Measurements from ENCODE around the gene PITPNM1. TPM values are rescaled to one million over a fixed set of nuclear protein-coding genes. Genes with fewer than 3 reads are reported as not detected.

Gene PITPNM1
- total RNA-seq, 2 experiments from 2014 or later, result 90.0 to 94.8 TPM

- POLR2A ChIA-PET, result interaction anchor here (0.7 to 16.8 kb wide), 5 partner anchors 9 to 190 kb away, joined by 3 to 110 read pairs (median 4); partner anchors contain the start of gene PTPRCAP
- H3K27me3 Mint-ChIP-seq, result no peaks in the 10 kb centered on the region
These were observed 46.9 kb downstream of the PITPNM1 start for GRCh38 chr11:67458266-67458665.

DNA sequence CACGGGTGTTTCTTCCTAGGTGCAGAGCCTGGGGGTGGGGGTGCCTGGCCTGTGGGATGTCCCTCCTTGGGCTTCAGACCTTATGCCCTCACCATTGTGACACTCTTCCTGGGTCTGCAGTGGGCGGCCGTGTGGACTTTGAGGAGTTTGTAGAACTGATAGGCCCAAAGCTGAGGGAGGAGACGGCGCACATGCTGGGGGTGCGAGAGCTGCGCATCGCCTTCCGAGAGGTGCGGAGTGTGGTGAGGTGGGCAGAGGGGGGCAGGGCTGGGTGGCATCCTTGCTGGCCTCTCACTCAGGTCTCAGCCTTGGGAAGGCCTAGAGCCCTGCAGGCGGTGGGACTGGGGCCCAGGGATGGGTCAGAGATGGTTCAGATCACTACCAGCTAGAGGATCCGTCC is 47.7 kb downstream of the PITPNM1 start:
- no peaks in the 10 kb centered on the region for H3K27me3 Mint-ChIP-seq
- H3K27ac Mint-ChIP-seq, result no peak overlapping the region
- H3K36me3 Mint-ChIP-seq (ENCODE audit: low read depth), result no peaks in the 10 kb centered on the region
- DNase-seq (no peak), ATAC-seq (ENCODE audit: poor library complexity) (no peak)
- Histone ChIP-seq H3K4me3 (ENCODE audit: low read length) (no peak overlapping the region), H3K27ac (ENCODE audit: low read depth in 1 of 2, low read length in 2 of 2) (no peak overlapping the region), H3K27me3 (ENCODE audit: control insufficient read depth in 1 of 2, insufficient read depth in 2 of 2, low read length in 2 of 2) (no peaks in the 10 kb centered on the region), H3K36me3 (ENCODE audit: insufficient read depth, low read length) (no peaks in the 10 kb centered on the region), H3K4me1 (ENCODE audit: insufficient read depth, low read length) (peaks cover 5% of the 10 kb centered on the region), H3K9me3 (ENCODE audit: control insufficient read depth in 1 of 2, insufficient read depth in 1 of 2, low read length in 2 of 2) (no peaks in the 10 kb centered on the region)
- intact Hi-C loops (cut with DNase I, micrococcal nuclease), result no loop called here
- H3K9me3 Mint-ChIP-seq, result no peaks in the 10 kb centered on the region
- H3K4me1 Mint-ChIP-seq (ENCODE audit: low read depth), result peaks cover 7% of the 10 kb centered on the region
- H3K4me3 Mint-ChIP-seq, result no peak overlapping the region
- CTCF ChIA-PET, result no interaction called here
- POLR2A ChIA-PET, result interaction anchor here (0.7 to 16.8 kb wide), 4 partner anchors 19 to 191 kb away, joined by 3 to 110 read pairs (median 4); partner anchors contain the start of gene PTPRCAP
- TF ChIP-seq, protein P1, sequence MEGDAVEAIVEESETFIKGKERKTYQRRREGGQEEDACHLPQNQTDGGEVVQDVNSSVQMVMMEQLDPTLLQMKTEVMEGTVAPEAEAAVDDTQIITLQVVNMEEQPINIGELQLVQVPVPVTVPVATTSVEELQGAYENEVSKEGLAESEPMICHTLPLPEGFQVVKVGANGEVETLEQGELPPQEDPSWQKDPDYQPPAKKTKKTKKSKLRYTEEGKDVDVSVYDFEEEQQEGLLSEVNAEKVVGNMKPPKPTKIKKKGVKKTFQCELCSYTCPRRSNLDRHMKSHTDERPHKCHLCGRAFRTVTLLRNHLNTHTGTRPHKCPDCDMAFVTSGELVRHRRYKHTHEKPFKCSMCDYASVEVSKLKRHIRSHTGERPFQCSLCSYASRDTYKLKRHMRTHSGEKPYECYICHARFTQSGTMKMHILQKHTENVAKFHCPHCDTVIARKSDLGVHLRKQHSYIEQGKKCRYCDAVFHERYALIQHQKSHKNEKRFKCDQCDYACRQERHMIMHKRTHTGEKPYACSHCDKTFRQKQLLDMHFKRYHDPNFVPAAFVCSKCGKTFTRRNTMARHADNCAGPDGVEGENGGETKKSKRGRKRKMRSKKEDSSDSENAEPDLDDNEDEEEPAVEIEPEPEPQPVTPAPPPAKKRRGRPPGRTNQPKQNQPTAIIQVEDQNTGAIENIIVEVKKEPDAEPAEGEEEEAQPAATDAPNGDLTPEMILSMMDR (IDR thresholded peaks at IDR 0.05), result no peak

More at GRCh38 chr11:67458266-67458665, 46.9 kb downstream of the PITPNM1 start:
- Histone ChIP-seq H3K4me1 (ENCODE audit: insufficient read depth, low read length) (peaks cover 5% of the 10 kb centered on the region), H3K27ac (ENCODE audit: low read depth in 1 of 2, low read length in 2 of 2) (no peak overlapping the region), H3K9me3 (ENCODE audit: control insufficient read depth in 1 of 2, insufficient read depth in 1 of 2, low read length in 2 of 2) (no peaks in the 10 kb centered on the region), H3K27me3 (ENCODE audit: control insufficient read depth in 1 of 2, insufficient read depth in 2 of 2, low read length in 2 of 2) (no peaks in the 10 kb centered on the region), H3K36me3 (ENCODE audit: insufficient read depth, low read length) (no peaks in the 10 kb centered on the region), H3K4me3 (ENCODE audit: low read length) (no peak overlapping the region)
- Mint-ChIP-seq H3K36me3 (ENCODE audit: low read depth) (no peaks in the 10 kb centered on the region), H3K27ac (no peak overlapping the region), H3K4me1 (ENCODE audit: low read depth) (peaks cover 7% of the 10 kb centered on the region), H3K4me3 (no peak overlapping the region), H3K9me3 (no peaks in the 10 kb centered on the region)
- intact Hi-C loops (cut with DNase I, micrococcal nuclease), result no loop called here
- no peak for DNase-seq
- TF ChIP-seq, protein P1 (IDR thresholded peaks at IDR 0.05), result no peak
- CTCF ChIA-PET, result interaction anchor here (1.0 kb wide), 1 partner anchor 11 kb away, joined by 3 read pairs; the partner anchor contains the start of gene TMEM134
- no peak for ATAC-seq (ENCODE audit: poor library complexity)

DNA sequence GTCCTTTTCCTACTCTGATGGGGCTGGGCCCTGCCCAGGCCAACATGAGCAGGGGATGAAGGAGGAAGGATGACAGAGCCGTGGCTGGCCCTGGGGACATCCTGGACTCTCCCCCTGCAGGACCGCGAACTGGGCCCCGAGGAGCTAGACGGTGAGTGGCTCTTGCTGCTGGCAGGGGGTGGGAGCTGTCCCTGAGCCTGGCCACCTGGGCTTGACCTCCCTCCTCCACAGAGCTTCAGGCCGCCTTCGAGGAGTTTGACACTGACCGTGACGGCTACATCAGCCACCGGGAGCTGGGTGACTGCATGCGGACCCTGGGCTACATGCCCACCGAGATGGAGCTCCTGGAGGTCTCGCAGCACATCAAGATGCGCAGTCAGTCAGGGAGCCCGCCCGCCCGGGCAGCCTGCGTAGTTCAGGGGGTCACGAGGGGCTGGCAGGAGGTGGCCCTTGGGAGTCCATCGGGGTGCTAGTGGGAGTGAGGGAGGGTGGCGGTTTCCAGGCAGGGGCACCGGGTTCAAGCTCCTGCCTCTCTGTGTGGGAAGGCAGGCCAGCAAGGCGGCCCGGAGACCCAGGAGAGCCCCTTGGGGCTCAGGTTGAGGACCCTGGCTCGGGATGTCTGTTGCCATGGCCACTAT is 49.0 kb downstream of the PITPNM1 start:
- CTCF ChIA-PET, result no interaction called here
- no peaks in the 10 kb centered on the region for H3K36me3 Mint-ChIP-seq (ENCODE audit: low read depth)
- intact Hi-C loops (cut with DNase I, micrococcal nuclease), result no loop called here

More for the DNA sequence above, 49.0 kb downstream of the PITPNM1 start:
- TF ChIP-seq, protein P1 (IDR thresholded peaks at IDR 0.05), result no peak
- no peaks in the 10 kb centered on the region for H3K27me3 ChIP-seq (ENCODE audit: control insufficient read depth in 1 of 2, insufficient read depth in 2 of 2, low read length in 2 of 2)
- no peaks in the 10 kb centered on the region for H3K9me3 Mint-ChIP-seq
- no peaks in the 10 kb centered on the region for H3K9me3 ChIP-seq (ENCODE audit: control insufficient read depth in 1 of 2, insufficient read depth in 1 of 2, low read length in 2 of 2)
- ATAC-seq (ENCODE audit: poor library complexity) (no peak), DNase-seq (peak in 2 of 14 experiments; percentile 5 to 18)
- peaks cover 7% of the 10 kb centered on the region for H3K4me1 Mint-ChIP-seq (ENCODE audit: low read depth)
- H3K27ac Mint-ChIP-seq, result no peak overlapping the region
- no peaks in the 10 kb centered on the region for H3K27me3 Mint-ChIP-seq
- POLR2A ChIA-PET, result interaction anchor here (0.6 to 16.8 kb wide), 4 partner anchors 12 to 1360 kb away, joined by 3 to 110 read pairs (median 3); partner anchors contain the start of gene PTPRCAP
- no peaks in the 10 kb centered on the region for H3K36me3 ChIP-seq (ENCODE audit: insufficient read depth, low read length)
- H3K4me1 ChIP-seq (ENCODE audit: insufficient read depth, low read length), result peaks cover 14% of the 10 kb centered on the region
- no peak overlapping the region for H3K4me3 ChIP-seq (ENCODE audit: low read length)
- H3K4me3 Mint-ChIP-seq, result no peak overlapping the region
- no peak overlapping the region for H3K27ac ChIP-seq (ENCODE audit: low read depth in 1 of 2, low read length in 2 of 2)

Measured in CD4-positive, alpha-beta T cell (primary cell).